ENCODE data around the gene PPP2R5E.

The PPP2R5E gene

DNA sequence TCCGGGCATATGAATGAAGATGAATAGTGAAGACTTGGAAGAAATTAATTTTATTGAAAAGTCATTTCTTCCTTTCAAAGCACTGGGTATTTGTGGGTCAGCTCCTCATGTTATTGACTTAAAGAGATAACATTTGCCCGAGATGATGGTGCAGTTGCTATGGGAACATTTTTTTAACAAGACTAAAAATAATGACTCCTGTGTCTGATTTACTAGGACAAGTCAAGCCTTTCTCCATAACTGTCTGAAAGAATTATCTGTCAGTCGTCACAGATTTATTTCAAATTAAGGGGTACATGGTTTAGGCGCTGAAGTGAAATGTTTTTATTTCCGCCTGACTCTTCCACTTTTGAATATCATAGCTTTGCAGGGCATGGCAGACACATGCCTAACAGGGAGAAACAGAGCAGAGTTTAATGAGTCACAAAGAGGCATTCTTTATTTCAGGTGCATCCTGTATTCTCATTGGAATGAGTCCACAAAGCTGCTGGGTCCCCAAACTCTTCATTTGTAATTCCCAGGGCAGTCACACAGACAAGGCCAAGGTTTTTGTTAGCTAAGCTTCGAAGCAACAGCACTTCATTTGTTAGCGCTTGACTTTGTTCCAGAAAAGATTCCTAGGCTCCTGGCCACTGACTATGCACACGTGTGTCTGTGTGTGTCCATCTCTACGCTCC lies 220.1 kb downstream of the PPP2R5E start:
- H3K27ac ChIP-seq (ENCODE audit: low read length) = no peak overlapping the region
- H3K4me1 ChIP-seq (ENCODE audit: control insufficient read depth in 1 of 2, insufficient read depth in 2 of 2, low read length in 2 of 2) = no peaks in the 10 kb centered on the region
- no peaks in the 10 kb centered on the region for H3K9me3 ChIP-seq (ENCODE audit: control insufficient read depth in 1 of 2, low read length in 2 of 2)
- H3K4me3 ChIP-seq (ENCODE audit: low read depth in 1 of 2, low read length in 2 of 2) = no peak overlapping the region
- no peaks in the 10 kb centered on the region for H3K27me3 ChIP-seq (ENCODE audit: low read depth, low read length)
- no peaks in the 10 kb centered on the region for H3K36me3 ChIP-seq (ENCODE audit: control insufficient read depth in 1 of 2, insufficient read depth in 2 of 2, low read length in 2 of 2)

GRCh38 chr14:63322472-63322871 lies 220.7 kb downstream of the PPP2R5E start:
- Histone ChIP-seq H3K27me3 (ENCODE audit: low read depth, low read length) (no peaks in the 10 kb centered on the region), H3K36me3 (ENCODE audit: control insufficient read depth in 1 of 2, insufficient read depth in 2 of 2, low read length in 2 of 2) (no peaks in the 10 kb centered on the region), H3K4me1 (ENCODE audit: control insufficient read depth in 1 of 2, insufficient read depth in 2 of 2, low read length in 2 of 2) (no peaks in the 10 kb centered on the region), H3K27ac (ENCODE audit: low read length) (no peak overlapping the region), H3K9me3 (ENCODE audit: control insufficient read depth in 1 of 2, low read length in 2 of 2) (no peaks in the 10 kb centered on the region), H3K4me3 (ENCODE audit: low read depth in 1 of 2, low read length in 2 of 2) (no peak overlapping the region)
